Islet precursor cell (in vitro differentiated cells): ENCODE results near the gene SRP72.

ENCODE experiments used
- DNase-seq: peaks from one replicate; pipeline ENCODE4 v3.0.0-alpha.2; 2018

The SRP72 gene

DNA sequence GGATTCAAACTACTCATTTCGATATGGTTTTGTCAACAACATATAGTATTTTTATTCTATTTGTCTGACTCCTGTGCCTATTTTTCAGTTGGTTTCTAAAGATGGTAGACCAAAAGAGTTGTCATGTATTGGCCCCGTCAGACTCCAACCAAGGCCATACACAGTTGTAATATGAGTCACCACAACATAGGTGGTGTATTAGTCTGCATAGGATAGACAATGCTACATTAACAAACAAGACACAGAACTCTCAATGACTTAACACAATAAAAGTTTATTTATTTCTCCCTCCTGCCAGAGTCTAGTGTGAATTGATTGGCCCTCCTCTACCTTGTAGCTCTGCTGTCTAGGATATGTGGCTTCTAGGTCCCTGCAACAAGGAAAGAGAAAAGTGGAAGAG, 84.1 kb downstream of the SRP72 start:
- no peak for DNase-seq

GRCh38 chr4:56552273-56552672, 84.9 kb downstream of the SRP72 start:
- no peak for DNase-seq
